H9 (cell line): ENCODE measurements around the gene ANKRD55. TPM values are rescaled to one million over a fixed set of nuclear protein-coding genes. Genes with fewer than 3 reads are reported as not detected.

ENCODE experiments used
- DNase-seq: peaks from one replicate; pipeline ENCODE4 v3.0.0-alpha.2; 2017
- H2AFZ ChIP-seq: one replicate; pipeline ENCODE4 v1.6.1; 2013; ENCODE audit warnings: mild to moderate bottlenecking, low read length, control low read depth, moderate library complexity
- H2AK5ac ChIP-seq: 2 replicates; pipeline ENCODE4 v1.6.1; 2013; ENCODE audit warnings: low read length, control low read depth, mixed read lengths; ENCODE audit not compliant: insufficient read length
- H2BK120ac ChIP-seq: one replicate; pipeline ENCODE4 v1.6.1; 2013; ENCODE audit warnings: low read depth, mild to moderate bottlenecking, low read length, control low read depth, inconsistent platforms; ENCODE audit not compliant: poor library complexity, severe bottlenecking
- H2BK12ac ChIP-seq: 2 replicates; pipeline ENCODE4 v1.6.1; 2013; ENCODE audit warnings: low read length, control low read depth, mixed read lengths, low read depth; ENCODE audit not compliant: insufficient read length
- H2BK15ac ChIP-seq: 2 replicates; pipeline ENCODE4 v1.6.1; 2013; ENCODE audit warnings: low read depth, low read length, control low read depth
- H2BK20ac ChIP-seq: one replicate; pipeline ENCODE4 v1.6.1; 2013; ENCODE audit warnings: low read depth, mild to moderate bottlenecking, low read length, control low read depth, inconsistent platforms; ENCODE audit not compliant: poor library complexity, severe bottlenecking
- H2BK5ac ChIP-seq: 2 replicates; pipeline ENCODE4 v1.6.1; 2013; ENCODE audit warnings: low read length, control low read depth, mixed read lengths; ENCODE audit not compliant: insufficient read length
- H3K14ac ChIP-seq: 2 replicates; pipeline ENCODE4 v1.6.1; 2013; ENCODE audit warnings: low read length, control low read depth; ENCODE audit not compliant: insufficient read depth
- H3K18ac ChIP-seq: 2 replicates; pipeline ENCODE4 v1.6.1; 2013; ENCODE audit warnings: low read depth, mild to moderate bottlenecking, mixed read lengths, low read length, control low read depth; ENCODE audit not compliant: insufficient read length
- H3K23ac ChIP-seq: 2 replicates; pipeline ENCODE4 v1.6.1; 2013; ENCODE audit warnings: low read length, control low read depth, mixed read lengths, low read depth; ENCODE audit not compliant: insufficient read length
- H3K23me2 ChIP-seq: 2 replicates; pipeline ENCODE4 v1.6.1; 2013; ENCODE audit warnings: low read depth, mild to moderate bottlenecking, mixed read lengths, low read length, control low read depth; ENCODE audit not compliant: insufficient read length, poor library complexity, severe bottlenecking
- H3K27ac ChIP-seq: 2 replicates; pipeline ENCODE4 v1.5.1; 2013; ENCODE audit warnings: low read length, control low read depth, mixed read lengths, low read depth; ENCODE audit not compliant: insufficient read length
- H3K27me3 ChIP-seq: 2 replicates; pipeline ENCODE4 v1.6.1; 2013; ENCODE audit warnings: low read length, control low read depth, inconsistent platforms; ENCODE audit not compliant: insufficient read depth
- H3K4ac ChIP-seq: 2 replicates; pipeline ENCODE4 v1.6.1; 2013; ENCODE audit warnings: low read depth, mild to moderate bottlenecking, control low read depth, inconsistent platforms, low read length, moderate library complexity
- H3K4me1 ChIP-seq: 2 replicates; pipeline ENCODE4 v1.6.1; 2013; ENCODE audit warnings: low read length, control low read depth, inconsistent platforms; ENCODE audit not compliant: insufficient read depth
- H3K4me2 ChIP-seq: 2 replicates; pipeline ENCODE4 v1.6.1; 2013; ENCODE audit warnings: low read length, control low read depth, mixed read lengths; ENCODE audit not compliant: insufficient read length, insufficient read depth
- H3K56ac ChIP-seq: 2 replicates; pipeline ENCODE4 v1.6.1; 2013; ENCODE audit warnings: low read depth, mild to moderate bottlenecking, mixed read lengths, low read length, control low read depth; ENCODE audit not compliant: insufficient read length
- H3K79me1 ChIP-seq: 2 replicates; pipeline ENCODE4 v1.6.1; 2013; ENCODE audit warnings: low read depth, mild to moderate bottlenecking, moderate library complexity, low read length, control low read depth, inconsistent platforms; ENCODE audit not compliant: insufficient read depth, poor library complexity, severe bottlenecking
- H3K79me2 ChIP-seq: 2 replicates; pipeline ENCODE4 v1.6.1; 2013; ENCODE audit warnings: low read length, control low read depth, inconsistent platforms; ENCODE audit not compliant: insufficient read depth
- H3K9ac ChIP-seq: 2 replicates; pipeline ENCODE4 v1.6.1; 2013; ENCODE audit warnings: low read length, control low read depth, mixed read lengths; ENCODE audit not compliant: insufficient read length; ENCODE audit errors: extremely low read depth
- H3K9me3 ChIP-seq: one replicate; pipeline ENCODE4 v1.6.1; 2013; ENCODE audit warnings: low read depth, low read length, inconsistent platforms; ENCODE audit not compliant: control insufficient read depth
- H3T11ph ChIP-seq: one replicate; pipeline ENCODE4 v1.6.1; 2013; ENCODE audit warnings: mild to moderate bottlenecking, low read length, control low read depth, inconsistent platforms
- H4K20me1 ChIP-seq: one replicate; pipeline ENCODE4 v1.6.1; 2013; ENCODE audit not compliant: control insufficient read depth, insufficient read length, insufficient read depth
- H4K5ac ChIP-seq: 2 replicates; pipeline ENCODE4 v1.6.1; 2013; ENCODE audit warnings: low read depth, mild to moderate bottlenecking, mixed read lengths, low read length, control low read depth; ENCODE audit not compliant: insufficient read length
- H4K8ac ChIP-seq: replicated peaks from 2 replicates; pipeline ENCODE4 v1.6.1; 2013; ENCODE audit warnings: low read length, control low read depth, mixed read lengths, low read depth; ENCODE audit not compliant: insufficient read length
- H4K91ac ChIP-seq: 2 replicates; pipeline ENCODE4 v1.6.1; 2013; ENCODE audit warnings: low read depth, mild to moderate bottlenecking, moderate library complexity, mixed read lengths, low read length, control low read depth; ENCODE audit not compliant: insufficient read length
- H3K27ac Mint-ChIP-seq, 3 experiments: 2 replicates in 2 of 3; 3 replicates in 1 of 3; pipeline ENCODE4 v1.8.0; 2020 to 2021; ENCODE audit warnings: mixed read lengths in 3 of 3, mild to moderate bottlenecking in 1 of 3, moderate library complexity in 1 of 3
- H3K27me3 Mint-ChIP-seq: 2 replicates; pipeline ENCODE4 v1.8.0; 2021; ENCODE audit warnings: low read depth, mild to moderate bottlenecking, moderate library complexity, mixed read lengths
- H3K36me3 Mint-ChIP-seq, 3 experiments: 2 replicates in 2 of 3; 3 replicates in 1 of 3; pipeline ENCODE4 v1.8.0; 2020 to 2021; ENCODE audit warnings: low read depth in 3 of 3, mixed read lengths in 3 of 3; ENCODE audit not compliant: insufficient read depth in 1 of 3
- H3K4me1 Mint-ChIP-seq, 2 experiments: 2 replicates each; pipeline ENCODE4 v1.8.0; 2020; ENCODE audit warnings: mixed read lengths in 2 of 2
- H3K4me3 Mint-ChIP-seq, 2 experiments: 2 replicates in 1 of 2; 3 replicates in 1 of 2; pipeline ENCODE4 v1.8.0; 2020 to 2021; ENCODE audit warnings: mild to moderate bottlenecking in 2 of 2, mixed read lengths in 2 of 2, moderate library complexity in 1 of 2
- H3K9me3 Mint-ChIP-seq, 2 experiments: 2 replicates in 1 of 2; 3 replicates in 1 of 2; pipeline ENCODE4 v1.8.0; 2020; ENCODE audit warnings: mild to moderate bottlenecking in 2 of 2, mixed read lengths in 2 of 2, moderate library complexity in 1 of 2
- total RNA-seq: library from RNA; stranded (reverse); gene quantifications from 2 replicates; pipeline ENCODE4 v1.2.1, GENCODE V29; 2021
- TF ChIP-seq, protein P1 (sequence below): fragments of 200-600 bp; sonication (generic); conservative IDR thresholded peaks from 3 replicates; pipeline ENCODE4 v1.8.0; 2021; ENCODE audit warnings: antibody characterized with exemption, mild to moderate bottlenecking

Gene ANKRD55
- total RNA-seq, 1 experiment from 2014 or later = not detected

- H3K14ac ChIP-seq = no peak overlapping the region
- no peaks in the 10 kb centered on the region for H3K79me2 ChIP-seq
- H4K20me1 ChIP-seq = no peaks in the 10 kb centered on the region
- no peak overlapping the region for H3K27ac ChIP-seq
- H3T11ph ChIP-seq = no peak overlapping the region
- no peak overlapping the region for H3K56ac ChIP-seq
- TF ChIP-seq, protein P1, sequence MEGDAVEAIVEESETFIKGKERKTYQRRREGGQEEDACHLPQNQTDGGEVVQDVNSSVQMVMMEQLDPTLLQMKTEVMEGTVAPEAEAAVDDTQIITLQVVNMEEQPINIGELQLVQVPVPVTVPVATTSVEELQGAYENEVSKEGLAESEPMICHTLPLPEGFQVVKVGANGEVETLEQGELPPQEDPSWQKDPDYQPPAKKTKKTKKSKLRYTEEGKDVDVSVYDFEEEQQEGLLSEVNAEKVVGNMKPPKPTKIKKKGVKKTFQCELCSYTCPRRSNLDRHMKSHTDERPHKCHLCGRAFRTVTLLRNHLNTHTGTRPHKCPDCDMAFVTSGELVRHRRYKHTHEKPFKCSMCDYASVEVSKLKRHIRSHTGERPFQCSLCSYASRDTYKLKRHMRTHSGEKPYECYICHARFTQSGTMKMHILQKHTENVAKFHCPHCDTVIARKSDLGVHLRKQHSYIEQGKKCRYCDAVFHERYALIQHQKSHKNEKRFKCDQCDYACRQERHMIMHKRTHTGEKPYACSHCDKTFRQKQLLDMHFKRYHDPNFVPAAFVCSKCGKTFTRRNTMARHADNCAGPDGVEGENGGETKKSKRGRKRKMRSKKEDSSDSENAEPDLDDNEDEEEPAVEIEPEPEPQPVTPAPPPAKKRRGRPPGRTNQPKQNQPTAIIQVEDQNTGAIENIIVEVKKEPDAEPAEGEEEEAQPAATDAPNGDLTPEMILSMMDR = no peak
- H3K4me2 ChIP-seq = no peak overlapping the region
- Mint-ChIP-seq H3K36me3 (no peaks in the 10 kb centered on the region; a peak in 1 of 7 replicates), H3K9me3 (no peaks in the 10 kb centered on the region), H3K27ac (no peak overlapping the region), H3K4me3 (no peak overlapping the region), H3K27me3 (no peaks in the 10 kb centered on the region; the same call in 1 of the 2 replicates), H3K4me1 (peaks cover 18 to 22% of the 10 kb centered on the region in 2 experiments)
- H3K4ac ChIP-seq = no peak overlapping the region
- no peak overlapping the region for H2BK120ac ChIP-seq
- DNase-seq = no peak
- H3K27me3 ChIP-seq = no peaks in the 10 kb centered on the region
- no peak overlapping the region for H3K9ac ChIP-seq
- H2BK20ac ChIP-seq = no peak overlapping the region
- H3K18ac ChIP-seq = no peak overlapping the region
- H2AK5ac ChIP-seq = no peak overlapping the region
- peaks cover 6% of the 10 kb centered on the region; the same call in 1 of the 2 replicates for H3K4me1 ChIP-seq
- no peak overlapping the region for H2BK12ac ChIP-seq
- H2AFZ ChIP-seq = no peak overlapping the region
- no peaks in the 10 kb centered on the region for H3K23me2 ChIP-seq
- no peaks in the 10 kb centered on the region for H3K9me3 ChIP-seq
- H4K5ac ChIP-seq = no peak overlapping the region
- no peak overlapping the region for H2BK5ac ChIP-seq
- H3K79me1 ChIP-seq = no peaks in the 10 kb centered on the region
- no peak overlapping the region for H4K8ac ChIP-seq
- H2BK15ac ChIP-seq = no peak overlapping the region
- no peak overlapping the region for H4K91ac ChIP-seq
- no peak overlapping the region for H3K23ac ChIP-seq
Measured at GRCh38 chr5:56175021-56175420, 58.1 kb downstream of the ANKRD55 start.
